HG03442 (cell line): ENCODE results near the gene SMIM28.
"Not testable (repeated sequence)": the region's sequence is repeated elsewhere in the genome, so short reads cannot be mapped to it uniquely, and the experiment has no call there.

Experiments
- ATAC-seq: cut with Tn5 transposase; IDR thresholded peaks from one replicate; pipeline ENCODE4 v1.9.1; 2021; ENCODE audit warnings: mild to moderate bottlenecking, moderate library complexity; ENCODE audit not compliant: unreplicated experiment

Gene SMIM28

DNA sequence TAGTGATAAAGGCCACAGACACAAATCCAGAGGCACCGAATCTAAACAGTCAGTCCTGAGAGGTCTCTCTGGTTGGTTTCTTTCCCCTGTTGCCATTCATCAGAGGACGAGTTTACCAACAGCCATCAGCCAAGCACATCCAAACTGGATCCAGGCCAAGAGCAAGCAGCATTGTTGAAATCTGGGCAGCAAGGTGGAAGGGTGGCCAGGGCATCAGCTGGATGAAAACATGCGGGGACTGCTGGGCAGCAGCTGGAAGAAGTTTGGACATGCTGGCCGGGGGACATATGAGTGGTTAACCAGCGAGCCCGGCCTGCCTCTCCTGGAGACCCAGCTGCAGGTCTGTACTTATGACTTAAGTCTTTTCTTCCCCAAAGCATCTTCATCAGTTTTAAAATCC lies at the start of gene SMIM28:
Gene SMIM28 (plus strand): TSS at position 62 of the 400 bp plus-strand sequence. CDS start 168 bp downstream, at position 230.
- ATAC-seq: no peak

DNA sequence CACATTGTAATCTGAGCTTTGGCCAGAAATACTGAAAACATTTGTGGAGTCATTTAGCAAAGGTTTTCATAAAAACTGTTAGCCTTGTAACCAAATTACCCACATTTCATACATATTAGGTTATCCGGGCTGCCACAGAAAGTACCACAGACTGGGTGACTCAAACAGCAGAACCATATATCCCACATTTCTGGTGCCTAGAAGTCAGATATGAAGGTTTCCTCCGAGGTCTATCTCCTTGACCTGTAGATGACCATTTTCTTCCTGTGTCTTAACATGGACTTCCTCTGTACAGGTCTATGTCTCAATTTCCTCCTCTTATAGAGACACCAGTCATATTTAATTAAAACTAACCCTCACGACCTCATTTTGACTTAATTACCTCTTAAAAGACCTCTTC lies 49.5 kb upstream of the SMIM28 start:
- no peak for ATAC-seq

DNA sequence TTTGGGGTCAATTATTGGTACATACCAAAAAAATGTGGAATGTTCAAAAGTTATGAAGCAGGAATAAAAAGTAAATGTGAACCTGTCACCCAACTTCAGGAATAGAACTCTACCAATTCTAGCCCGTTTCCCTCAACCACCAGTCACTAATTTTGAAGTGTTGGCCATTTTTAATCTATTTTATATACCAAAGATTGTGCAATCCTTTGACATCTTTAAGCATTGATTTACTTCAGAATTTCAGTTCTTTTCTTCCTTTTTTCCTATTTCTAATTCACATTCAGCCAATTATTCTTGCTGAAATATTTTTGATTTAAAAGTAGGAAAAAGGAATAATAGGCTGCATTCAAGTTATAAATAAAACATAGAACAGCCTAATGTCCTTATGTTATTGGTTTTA lies 46.9 kb upstream of the SMIM28 start:
- no peak for ATAC-seq

DNA sequence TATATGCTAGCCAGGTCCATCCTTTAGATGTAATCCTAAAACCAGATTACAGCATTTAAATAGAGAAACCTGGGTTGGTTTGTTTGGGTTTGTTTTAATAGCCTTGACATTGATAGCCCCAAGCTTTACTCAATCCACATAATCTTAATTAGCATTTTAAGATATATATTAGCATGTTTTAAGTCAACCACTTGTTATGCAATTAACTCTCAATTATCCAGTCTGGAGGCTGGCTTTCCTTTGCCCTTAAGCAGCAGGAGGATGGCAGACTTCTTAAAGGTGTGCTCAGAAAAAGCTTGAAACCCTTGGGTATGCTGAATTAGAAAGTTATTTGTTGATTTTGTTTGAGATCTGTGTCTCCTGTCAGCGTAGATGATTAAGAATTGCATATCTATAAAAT lies 46.3 kb upstream of the SMIM28 start:
- no peak for ATAC-seq

DNA sequence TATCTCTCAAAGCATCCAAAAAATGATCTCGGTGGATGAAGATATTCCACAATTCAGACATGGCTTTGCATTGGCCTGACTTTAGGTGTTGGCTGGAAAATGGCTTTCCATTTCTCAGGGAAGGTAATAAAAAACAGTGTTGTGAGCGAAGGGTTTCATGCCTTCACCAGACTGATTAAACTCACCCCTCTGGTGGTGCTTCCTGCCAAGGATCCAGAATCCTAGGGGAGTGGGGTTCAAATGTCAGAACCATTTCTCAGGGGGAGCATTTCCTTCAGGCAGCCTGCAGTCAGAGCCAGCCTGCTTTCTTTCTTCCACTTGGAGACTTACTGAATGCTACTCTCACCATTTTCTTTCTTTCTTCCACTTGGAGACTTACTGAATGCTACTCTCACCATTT lies 45.7 kb upstream of the SMIM28 start:
- ATAC-seq: no peak

DNA sequence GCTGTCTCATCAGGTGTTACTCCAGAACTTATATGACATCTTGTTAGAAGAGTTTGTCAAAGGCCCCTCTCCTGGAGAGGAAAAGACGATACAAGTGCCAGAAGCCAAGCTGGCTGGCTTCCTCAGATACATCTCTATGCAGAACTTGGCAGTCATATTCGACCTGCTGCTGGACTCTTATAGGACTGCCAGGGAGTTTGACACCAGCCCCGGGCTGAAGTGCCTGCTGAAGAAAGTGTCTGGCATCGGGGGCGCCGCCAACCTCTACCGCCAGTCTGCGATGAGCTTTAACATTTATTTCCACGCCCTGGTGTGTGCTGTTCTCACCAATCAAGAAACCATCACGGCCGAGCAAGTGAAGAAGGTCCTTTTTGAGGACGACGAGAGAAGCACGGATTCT lies 43.7 kb upstream of the SMIM28 start:
- ATAC-seq: no peak

DNA sequence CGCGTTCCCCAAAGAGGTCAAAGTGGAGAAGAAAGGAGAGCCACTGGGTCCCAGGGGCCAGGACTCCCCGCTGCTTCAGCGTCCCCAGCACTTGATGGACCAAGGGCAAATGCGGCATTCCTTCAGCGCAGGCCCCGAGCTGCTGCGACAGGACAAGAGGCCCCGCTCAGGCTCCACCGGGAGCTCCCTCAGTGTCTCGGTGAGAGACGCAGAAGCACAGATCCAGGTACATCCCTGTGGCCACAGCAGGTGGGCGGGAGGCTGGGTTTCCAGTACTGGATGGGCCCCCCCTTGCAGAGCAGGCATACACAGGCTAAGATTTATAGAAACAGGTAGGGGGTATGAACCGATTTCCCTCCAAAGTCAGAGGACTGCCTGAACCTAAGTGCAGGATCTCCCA lies 42.7 kb upstream of the SMIM28 start:
- ATAC-seq: no peak

DNA sequence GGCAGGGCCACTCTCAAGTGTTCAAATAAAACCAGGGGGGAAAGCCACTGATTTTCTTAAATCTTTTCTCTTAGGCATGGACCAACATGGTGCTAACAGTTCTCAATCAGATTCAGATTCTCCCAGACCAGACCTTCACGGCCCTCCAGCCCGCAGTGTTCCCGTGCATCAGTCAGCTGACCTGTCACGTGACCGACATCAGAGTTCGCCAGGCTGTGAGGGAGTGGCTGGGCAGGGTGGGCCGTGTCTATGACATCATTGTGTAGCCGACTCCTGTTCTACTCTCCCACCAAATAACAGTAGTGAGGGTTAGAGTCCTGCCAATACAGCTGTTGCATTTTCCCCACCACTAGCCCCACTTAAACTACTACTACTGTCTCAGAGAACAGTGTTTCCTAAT lies 41.5 kb upstream of the SMIM28 start:
- ATAC-seq: no peak

DNA sequence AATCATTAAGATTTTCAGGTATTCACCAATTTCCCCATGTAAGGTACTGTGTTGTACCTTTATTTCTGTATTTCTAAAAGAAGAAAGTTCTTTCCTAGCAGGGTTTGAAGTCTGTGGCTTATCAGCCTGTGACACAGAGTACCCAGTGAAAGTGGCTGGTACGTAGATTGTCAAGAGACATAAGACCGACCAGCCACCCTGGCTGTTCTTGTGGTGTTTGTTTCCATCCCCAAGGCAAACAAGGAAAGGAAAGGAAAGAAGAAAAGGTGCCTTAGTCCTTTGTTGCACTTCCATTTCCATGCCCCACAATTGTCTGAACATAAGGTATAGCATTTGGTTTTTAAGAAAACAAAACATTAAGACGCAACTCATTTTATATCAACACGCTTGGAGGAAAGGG lies 40.6 kb upstream of the SMIM28 start:
- ATAC-seq: no peak

DNA sequence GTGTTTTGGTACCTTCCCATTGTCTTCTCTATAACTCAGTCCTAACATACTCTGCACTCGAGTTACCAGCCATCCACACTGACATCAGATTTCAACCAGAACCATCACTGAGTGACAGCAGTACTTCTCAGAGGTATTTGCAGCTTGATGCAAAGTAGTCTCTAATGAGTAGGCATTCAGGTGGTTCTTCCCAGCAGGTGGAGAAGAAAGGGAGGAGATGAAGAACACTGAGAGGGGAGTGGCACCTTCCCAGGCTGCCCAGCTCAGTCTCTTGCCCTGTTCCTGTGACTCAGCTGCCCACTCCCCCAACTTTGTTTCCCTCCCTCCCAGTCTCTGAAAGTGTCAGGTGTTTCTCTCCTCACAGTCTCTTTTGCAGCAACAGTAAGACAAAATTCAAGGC lies 38.7 kb upstream of the SMIM28 start:
- ATAC-seq: no peak

DNA sequence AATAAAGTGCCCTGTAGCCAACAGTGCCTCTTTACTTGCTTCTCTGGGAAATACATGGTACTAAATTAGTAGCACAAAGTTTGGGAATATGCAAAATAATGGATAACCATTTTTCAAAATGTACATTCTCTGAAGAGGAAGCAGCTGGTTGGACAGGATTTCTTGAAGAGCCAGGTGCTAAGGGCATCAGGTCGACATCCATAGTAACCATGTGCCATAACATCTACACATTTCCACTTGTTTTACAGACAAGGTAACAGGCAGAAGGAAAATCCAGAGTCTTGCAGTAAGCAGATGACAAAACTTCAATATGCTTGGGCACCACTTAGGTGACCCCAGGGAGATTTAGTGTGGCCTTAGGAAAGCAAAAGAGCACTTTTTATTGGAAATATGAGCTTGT lies 36.5 kb upstream of the SMIM28 start:
- no peak for ATAC-seq

DNA sequence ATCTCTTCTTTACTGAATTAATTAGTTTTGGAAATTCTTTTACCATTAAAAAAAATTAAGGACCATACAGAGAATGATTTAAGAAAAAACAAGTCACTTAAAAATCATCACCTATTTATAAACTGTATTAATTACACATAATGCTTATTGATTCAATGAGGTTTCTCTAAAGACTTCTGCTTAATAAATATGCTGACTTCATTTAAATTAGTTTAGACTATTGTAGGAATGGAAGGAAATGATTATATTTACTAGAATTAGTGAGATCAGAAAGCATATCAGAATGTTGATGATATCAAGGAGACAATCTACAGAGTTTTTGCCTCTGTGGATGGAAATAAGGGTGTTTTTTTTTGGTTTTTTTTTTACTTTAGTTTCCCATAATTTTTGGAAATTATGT lies 34.6 kb upstream of the SMIM28 start:
- no peak for ATAC-seq

DNA sequence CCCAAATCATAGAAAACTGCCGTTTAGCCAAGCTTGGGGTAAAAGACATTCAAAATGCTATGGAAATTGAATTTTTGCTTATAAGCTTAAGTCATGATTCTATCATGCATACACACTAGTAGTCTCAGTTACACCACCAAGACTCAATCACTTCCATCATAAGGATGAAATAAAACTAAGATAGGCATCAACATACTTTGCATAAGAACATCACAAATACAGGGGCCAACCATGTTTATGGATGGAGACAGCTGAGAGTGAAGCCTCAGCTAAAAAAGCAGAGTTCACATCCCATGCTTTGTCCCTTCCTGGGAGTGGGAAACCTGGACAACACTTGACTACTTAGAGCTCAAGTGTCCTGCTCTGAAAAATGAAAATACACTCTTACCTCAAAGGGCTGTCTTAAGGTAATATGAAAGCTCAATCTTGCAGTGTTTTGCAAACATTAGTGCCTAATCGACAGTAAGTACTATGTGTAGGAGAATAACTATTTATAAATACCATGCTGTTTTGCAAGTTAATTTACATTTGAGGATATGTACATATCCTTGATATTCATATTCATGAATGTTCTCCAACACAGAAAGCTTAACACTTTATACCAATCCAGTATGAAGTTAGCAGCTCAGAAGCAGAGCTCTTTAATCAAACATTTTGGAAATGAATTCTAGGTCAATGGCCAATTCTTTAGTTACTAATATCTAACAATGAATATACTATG lies 32.0 kb upstream of the SMIM28 start:
- ATAC-seq: no peak

DNA sequence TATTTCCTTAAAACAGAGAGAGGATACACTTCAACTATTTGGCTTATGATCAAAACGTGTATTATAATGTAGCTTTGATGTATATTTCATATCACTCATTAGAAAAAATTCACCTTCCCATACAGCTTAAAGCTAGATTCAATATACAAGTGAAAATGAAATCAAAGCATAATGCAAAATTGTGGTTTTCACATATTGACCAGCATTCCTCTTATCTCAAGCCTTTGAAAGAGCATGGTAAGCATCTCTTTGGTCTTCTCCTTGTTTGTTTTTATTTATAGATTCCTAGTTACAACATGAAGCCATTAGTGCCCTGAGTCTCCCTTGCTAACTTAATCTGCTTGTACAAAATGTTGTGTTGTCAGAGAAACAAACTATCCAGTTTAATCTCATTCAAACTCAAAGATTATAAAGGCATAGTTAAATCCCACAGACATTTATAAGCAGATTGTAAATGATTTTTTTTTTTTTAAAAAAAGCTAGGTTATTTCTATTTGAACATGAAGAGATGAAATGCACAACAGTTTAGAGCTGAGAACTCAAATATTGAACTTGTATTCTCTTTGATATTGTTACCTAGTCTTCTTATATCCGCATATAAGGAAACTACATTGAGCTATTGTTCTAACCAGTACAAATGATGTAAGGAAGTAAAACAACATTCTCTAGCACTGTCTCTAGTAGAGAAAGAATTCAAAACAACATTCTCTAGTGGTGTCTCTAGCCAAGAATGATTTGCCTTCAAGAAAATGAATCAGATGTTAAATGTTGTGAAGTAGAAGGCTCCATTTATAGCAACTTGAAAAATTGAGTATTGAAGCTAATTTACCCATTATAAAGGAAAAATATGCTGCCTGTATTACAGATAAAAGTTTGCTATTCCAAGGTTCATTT lies 31.2 kb upstream of the SMIM28 start:
- ATAC-seq: no peak

DNA sequence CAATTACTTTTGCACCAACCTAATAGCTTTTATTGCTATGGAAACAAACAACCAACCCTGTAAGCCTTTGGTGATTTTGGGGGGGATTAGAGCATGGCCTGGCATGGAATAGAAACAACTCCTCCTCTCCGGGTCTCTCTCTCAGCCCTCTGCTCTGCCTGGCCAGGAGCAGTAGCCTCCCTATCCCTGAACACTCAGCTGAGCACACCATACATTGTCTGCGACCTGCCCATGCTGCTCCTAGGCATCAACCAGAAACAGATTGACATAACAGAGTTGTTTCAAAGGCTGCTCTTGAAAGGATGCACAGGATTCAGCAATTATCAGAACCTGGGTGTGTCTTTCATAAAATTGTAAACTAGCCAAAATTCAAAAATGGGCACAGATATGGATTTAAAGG lies 29.8 kb upstream of the SMIM28 start:
- no peak for ATAC-seq

DNA sequence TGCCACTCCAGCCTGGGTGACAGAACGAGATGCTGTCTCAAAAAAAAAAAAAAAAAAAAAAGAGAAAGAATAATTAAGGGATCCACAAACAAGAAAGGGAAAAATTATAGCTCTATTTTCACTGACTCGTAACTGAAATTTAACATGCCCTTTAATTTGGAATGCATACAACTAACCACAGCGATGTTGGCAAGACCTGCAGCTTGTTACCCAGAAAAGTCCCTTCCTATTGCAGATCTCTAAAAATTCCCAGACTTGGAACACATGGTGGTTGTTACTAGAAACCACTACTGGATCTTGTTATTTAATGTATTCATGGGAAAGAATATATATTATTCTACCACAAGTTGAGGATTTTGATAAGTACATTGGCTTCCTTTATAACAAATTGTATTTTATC lies 27.8 kb upstream of the SMIM28 start:
- ATAC-seq: no peak

DNA sequence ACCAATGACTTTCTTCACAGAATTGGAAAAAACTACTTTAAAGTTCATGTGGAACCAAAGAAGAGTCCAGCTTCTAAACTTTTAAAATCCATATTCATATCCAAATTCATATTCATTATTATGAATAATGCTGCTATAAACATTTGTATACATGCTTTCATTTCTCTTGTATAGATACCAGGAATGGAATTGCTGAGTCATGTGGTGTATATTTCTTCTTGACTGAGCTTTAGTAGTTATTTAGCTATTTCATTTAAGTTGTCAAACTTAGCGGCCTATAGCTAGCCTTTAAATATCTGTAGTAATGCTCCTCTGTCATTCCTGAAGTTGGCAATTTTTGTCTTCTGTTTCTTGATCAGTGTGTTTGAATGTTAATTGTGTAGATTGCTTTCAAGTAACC lies 19.8 kb upstream of the SMIM28 start:
- ATAC-seq: no peak

DNA sequence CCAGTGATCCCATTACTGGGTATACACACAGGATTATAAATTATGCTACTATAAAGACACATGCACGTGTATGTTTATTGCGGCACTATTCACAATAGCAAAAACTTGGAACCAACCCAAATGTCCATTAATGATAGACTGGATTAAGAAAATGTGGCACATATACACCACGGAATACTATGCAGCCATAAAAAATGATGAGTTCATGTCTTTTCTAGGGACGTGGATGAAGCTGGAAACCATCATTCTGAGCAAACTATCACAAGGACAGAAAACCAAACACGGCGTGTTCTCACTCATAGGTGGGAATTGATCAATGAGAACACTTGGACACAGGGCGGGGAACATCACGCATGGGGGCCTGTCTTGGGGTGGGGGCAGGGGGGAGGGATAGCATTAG lies 9.0 kb upstream of the SMIM28 start:
- not testable (repeated sequence) for ATAC-seq

DNA sequence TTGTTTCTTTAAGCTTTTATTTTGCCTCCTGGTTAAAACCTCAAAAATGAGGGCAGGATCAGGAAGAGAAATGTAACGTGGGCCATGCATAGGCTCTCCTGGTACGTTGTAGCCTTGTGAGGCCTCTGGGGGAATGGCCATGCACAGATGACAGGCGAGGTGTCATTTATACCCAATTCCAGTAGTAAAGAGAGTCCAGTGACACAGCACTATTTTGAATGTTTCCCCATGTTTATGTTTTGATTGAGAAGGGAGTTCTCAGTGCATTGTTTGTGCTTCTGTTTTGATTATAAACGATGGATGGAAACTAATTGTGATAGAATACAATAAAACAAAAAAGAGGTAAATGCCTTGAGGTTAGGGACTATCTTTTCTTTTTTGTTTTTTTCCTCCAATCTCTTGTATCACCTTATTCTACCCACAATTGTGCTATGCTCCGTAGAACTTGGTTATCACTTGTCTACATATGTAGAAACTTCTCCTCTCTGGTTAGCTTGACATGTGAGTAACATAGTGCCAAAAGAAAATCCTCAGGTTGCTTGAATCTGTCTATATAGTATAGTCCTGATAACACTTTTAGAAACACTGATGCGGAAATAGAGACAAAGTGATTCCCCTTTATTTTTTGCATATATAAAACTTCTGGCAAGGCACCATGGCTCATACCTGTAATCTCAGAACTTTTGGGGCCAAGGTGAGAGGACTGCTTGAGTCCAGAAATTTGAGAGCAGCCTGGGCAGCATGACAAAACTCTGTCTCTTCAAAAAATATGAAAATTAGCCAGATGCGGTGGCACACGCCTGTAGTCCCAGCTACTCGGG lies 6.9 kb upstream of the SMIM28 start:
- no peak for ATAC-seq

DNA sequence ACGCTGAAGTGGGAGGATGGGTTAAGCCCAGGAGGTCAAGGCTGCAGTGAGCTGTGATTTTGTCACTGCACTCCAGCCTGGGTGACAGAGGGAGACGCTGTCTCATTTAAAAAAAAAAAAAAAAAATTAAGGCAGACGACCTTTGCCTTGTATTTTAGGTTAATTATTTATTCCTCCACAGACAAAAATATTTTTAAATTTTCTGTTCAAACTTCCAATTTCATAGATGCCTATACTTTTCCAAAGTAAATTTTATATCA lies 6.3 kb upstream of the SMIM28 start:
- no peak for ATAC-seq

DNA sequence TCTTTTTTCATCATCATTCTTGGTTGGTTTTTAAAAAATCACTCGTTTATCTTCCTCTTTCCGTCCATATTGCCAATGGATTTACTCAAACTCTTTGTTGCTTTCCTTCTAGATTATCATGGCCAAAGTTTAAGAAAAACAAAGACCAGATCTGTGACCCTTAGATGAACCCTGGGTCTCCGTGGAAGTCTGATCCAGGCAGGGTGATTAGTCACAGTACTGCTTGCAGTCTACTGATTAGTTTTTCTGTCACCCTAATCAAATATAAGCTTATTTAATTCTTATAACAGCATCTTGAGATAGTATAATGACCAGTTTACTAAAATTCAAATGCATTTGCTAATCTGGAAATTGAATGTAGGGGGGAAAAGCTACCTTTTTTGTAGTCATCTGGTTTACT lies 6.0 kb upstream of the SMIM28 start:
- ATAC-seq: no peak
